Esophagus (tissue), 2 donors: ENCODE results near the gene VSIR. TPM values are rescaled to one million over a fixed set of nuclear protein-coding genes. Genes with fewer than 3 reads are reported as not detected.

Source experiments
- H3K27ac ChIP-seq, 2 donors: one replicate each; pipeline ENCODE4 v1.5.1; 2013; ENCODE audit warnings: low read depth in 2 of 2, mild to moderate bottlenecking in 2 of 2, inconsistent platforms in 1 of 2, low read length in 1 of 2, moderate library complexity in 1 of 2
- H3K27me3 ChIP-seq, 2 donors: one replicate each; pipeline ENCODE4 v1.6.1; 2013; ENCODE audit warnings: low read length in 2 of 2, control low read depth in 1 of 2, mild to moderate bottlenecking in 1 of 2; ENCODE audit not compliant: insufficient read depth in 2 of 2, control insufficient read depth in 1 of 2
- H3K36me3 ChIP-seq, 2 donors: one replicate each; pipeline ENCODE4 v1.6.1; 2013; ENCODE audit warnings: low read length in 1 of 2; ENCODE audit not compliant: control insufficient read depth in 2 of 2, insufficient read depth in 2 of 2
- H3K4me1 ChIP-seq, 2 donors: one replicate each; pipeline ENCODE4 v1.6.1; 2013; ENCODE audit warnings: low read length in 1 of 2; ENCODE audit not compliant: control insufficient read depth in 2 of 2, insufficient read depth in 2 of 2
- H3K4me3 ChIP-seq, 2 donors: one replicate each; pipeline ENCODE4 v1.5.1; 2013; ENCODE audit warnings: low read length in 2 of 2, mild to moderate bottlenecking in 2 of 2, low read depth in 1 of 2, moderate library complexity in 1 of 2
- H3K9me3 ChIP-seq, 2 donors: one replicate each; pipeline ENCODE4 v1.6.1; 2013; ENCODE audit warnings: mild to moderate bottlenecking in 2 of 2, low read depth in 1 of 2, low read length in 1 of 2, moderate library complexity in 1 of 2; ENCODE audit not compliant: control insufficient read depth in 2 of 2, insufficient read depth in 1 of 2
- WGBS, 2 donors: extraction: QIAGEN DNeasy Blood & Tissue Kit; methylation state at CpG; one replicate each; pipeline ENCODE4 v1.1.7; 2013; 5-methylcytosine and 5-hydroxymethylcytosine counted together
- polyA plus RNA-seq, 2 donors: library from polyadenylated mRNA; stranded (reverse); fragments of 200-250 nt; gene quantifications; one replicate each; pipeline ENCODE4 v1.2.3, GENCODE V29; 2013
- donor health status: healthy with polysubstance abuse.
- donor health status: Bipolar disorder and iron deficiency.

The VSIR gene
- polyA plus RNA-seq, 2 donors = 26.6 to 41.9 TPM

GRCh38 chr10:71807557-71808510, 34.5 kb upstream of the VSIR start:
- H3K9me3 ChIP-seq = peaks cover 0 to 3% of the 10 kb centered on the region in 2 donors
- no peak overlapping the region for H3K4me3 ChIP-seq
- no peak overlapping the region for H3K27ac ChIP-seq
- 91 to 92% methylated on average over 19 to 21 of the region's 21 CpGs for WGBS, 2 donors
- peaks cover 0 to 2% of the 10 kb centered on the region in 2 donors for H3K4me1 ChIP-seq
- no peaks in the 10 kb centered on the region for H3K27me3 ChIP-seq
- no peaks in the 10 kb centered on the region for H3K36me3 ChIP-seq

DNA sequence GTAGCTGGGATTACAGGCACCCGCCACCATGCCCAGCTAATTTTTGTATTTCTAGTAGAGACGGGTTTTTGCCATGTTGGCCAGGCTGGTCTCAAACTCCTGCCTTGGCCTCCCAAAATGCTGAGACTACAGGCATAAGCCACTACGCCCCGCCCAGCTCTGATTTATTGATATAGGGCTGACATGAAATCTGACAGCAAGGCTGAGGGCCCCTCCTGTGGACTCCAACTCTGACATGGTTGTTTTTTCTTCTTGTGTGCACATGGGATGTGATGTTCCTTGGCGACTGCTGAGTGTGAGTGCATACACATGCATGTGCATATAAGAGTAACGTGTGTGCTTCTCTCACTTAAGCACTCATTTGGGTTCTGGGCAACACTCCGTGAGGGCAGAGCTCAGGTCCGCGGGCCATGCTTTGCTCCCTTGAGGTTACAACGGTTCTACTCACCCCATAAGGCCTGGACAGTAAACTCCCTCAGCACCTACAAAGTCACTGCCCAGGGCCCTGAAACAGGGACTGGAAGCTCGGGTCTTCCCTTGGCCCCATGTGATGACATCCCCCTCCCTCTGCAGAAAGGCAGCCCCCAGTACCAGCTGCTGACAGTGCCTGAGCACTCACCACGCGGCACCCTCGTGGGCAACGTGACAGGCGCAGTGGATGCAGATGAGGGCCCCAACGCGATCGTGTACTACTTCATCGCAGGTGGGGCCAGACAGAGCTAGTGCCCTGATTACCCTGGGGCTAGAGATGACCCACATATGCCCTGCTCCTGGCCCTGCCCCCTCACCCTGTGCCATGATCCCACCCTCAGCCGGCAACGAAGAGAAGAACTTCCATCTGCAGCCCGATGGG, 33.6 kb upstream of the VSIR start:
- no peaks in the 10 kb centered on the region for H3K27me3 ChIP-seq
- WGBS, 2 donors = 88 to 91% methylated on average over 23 of the region's 23 CpGs
- H3K4me1 ChIP-seq = no peaks in the 10 kb centered on the region
- peaks cover 0 to 3% of the 10 kb centered on the region in 2 donors for H3K9me3 ChIP-seq
- no peaks in the 10 kb centered on the region for H3K36me3 ChIP-seq
- no peak overlapping the region for H3K4me3 ChIP-seq
- no peak overlapping the region for H3K27ac ChIP-seq

DNA sequence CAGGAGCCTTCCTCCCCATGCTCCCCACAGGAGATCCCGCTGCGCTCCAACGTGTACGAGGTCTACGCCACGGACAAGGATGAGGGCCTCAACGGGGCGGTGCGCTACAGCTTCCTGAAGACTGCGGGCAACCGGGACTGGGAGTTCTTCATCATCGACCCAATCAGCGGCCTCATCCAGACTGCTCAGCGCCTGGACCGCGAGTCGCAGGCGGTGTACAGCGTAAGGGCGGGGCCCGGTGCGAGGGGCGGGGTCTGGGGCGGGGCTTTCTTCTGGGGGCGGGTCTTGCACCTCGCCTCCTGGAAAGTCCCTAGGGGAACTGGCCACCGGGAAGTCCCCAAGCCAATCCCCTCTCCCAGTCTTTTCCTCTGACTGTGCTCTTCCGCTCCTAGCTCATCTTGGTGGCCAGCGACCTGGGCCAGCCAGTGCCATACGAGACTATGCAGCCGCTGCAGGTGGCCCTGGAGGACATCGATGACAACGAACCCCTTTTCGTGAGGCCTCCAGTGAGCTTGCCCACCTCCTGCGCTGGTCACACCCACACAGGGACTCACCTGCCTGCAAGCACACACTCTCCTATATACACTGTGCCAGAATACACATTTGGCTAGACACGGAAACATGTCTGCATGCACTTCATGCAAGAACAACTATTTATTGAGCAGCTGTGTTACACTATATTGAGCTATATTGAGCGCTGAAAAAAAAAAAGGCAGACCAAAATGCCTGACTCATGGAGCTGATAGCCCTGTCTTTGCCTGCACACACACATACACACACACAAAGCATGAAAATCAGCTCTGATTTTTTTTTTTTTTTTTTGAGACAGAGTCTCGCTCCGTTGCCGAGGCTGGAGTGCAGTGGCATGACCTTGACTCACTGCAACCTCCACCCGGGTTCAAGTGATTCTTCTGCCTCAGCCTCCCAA, 32.7 kb upstream of the VSIR start:
- 43 to 45% methylated on average over 41 of the region's 41 CpGs for WGBS, 2 donors
- peaks cover 0 to 3% of the 10 kb centered on the region in 2 donors for H3K9me3 ChIP-seq
- H3K27me3 ChIP-seq = no peaks in the 10 kb centered on the region
- H3K4me3 ChIP-seq = no peak overlapping the region
- no peak overlapping the region for H3K27ac ChIP-seq
- H3K4me1 ChIP-seq = no peaks in the 10 kb centered on the region
- no peaks in the 10 kb centered on the region for H3K36me3 ChIP-seq

- H3K27ac ChIP-seq = no peak overlapping the region
- H3K9me3 ChIP-seq = peaks cover 0 to 3% of the 10 kb centered on the region in 2 donors
- H3K27me3 ChIP-seq = no peaks in the 10 kb centered on the region
- no peak overlapping the region for H3K4me3 ChIP-seq
- no peaks in the 10 kb centered on the region for H3K36me3 ChIP-seq
- 43% methylated on average over 4 of the region's 4 CpGs for WGBS, 2 donors
- no peaks in the 10 kb centered on the region for H3K4me1 ChIP-seq
These were observed 30.8 kb upstream of the VSIR start for GRCh38 chr10:71804077-71804476.

DNA sequence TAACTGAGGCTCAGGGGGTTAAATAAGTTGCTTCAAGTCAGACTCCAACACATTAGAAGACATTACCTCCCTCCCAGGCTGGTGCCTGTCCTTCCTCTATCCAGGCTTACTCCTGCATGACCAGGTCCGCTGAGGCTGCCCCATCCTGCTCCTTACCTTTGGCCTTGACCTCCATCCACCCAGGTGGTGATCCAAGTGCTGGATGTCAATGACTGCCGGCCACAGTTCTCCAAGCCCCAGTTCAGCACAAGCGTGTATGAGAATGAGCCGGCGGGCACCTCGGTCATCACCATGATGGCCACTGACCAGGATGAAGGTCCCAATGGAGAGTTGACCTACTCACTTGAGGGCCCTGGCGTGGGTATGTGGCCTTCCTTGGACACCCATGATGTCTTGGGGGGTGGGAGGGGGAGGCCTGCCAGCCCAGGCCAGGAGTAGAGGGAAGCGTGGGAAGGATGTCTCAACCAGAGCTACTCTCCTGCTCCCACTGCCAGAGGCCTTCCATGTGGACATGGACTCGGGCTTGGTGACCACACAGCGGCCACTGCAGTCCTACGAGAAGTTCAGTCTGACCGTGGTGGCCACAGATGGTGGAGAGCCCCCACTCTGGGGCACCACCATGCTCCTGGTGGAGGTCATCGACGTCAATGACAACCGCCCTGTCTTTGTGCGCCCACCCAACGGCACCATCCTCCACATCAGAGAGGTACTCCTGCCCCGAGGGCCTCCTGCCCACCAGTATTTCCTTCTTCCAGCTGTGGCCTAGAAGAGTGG, 29.6 kb upstream of the VSIR start:
- no peak overlapping the region for H3K4me3 ChIP-seq

DNA sequence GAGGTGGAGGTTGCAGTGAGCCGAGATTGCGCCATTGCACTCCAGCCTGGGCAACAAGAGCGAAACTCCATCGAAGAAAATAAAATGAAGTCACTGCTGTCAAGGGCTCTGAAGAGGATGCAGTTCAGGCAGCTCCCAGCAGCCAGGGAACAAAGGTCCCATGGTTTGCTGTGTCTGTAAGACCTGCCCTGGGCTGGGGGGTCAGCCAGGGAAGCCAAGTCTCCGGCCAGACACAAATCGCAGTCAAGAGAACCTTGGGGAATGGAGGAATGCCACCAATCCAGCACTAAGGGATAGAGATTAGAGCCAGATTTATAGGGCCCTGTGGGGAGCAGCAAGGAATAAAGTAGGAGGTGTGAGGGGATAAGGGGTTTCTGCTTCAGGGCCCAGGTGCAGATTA, 28.9 kb upstream of the VSIR start:
- Histone ChIP-seq H3K27ac (no peak overlapping the region), H3K4me3 (no peak overlapping the region), H3K4me1 (peaks cover 0 to 2% of the 10 kb centered on the region in 2 donors), H3K27me3 (no peaks in the 10 kb centered on the region), H3K36me3 (no peaks in the 10 kb centered on the region), H3K9me3 (peaks cover 0 to 3% of the 10 kb centered on the region in 2 donors)
- WGBS, 2 donors = 89 to 94% methylated on average over 6 of the region's 6 CpGs

More for the DNA sequence above, 29.6 kb upstream of the VSIR start:
- no peak overlapping the region for H3K27ac ChIP-seq
- H3K27me3 ChIP-seq = no peaks in the 10 kb centered on the region
- H3K9me3 ChIP-seq = peaks cover 0 to 3% of the 10 kb centered on the region in 2 donors
- 88 to 92% methylated on average over 18 of the region's 18 CpGs for WGBS, 2 donors
- H3K4me1 ChIP-seq = no peaks in the 10 kb centered on the region
- H3K36me3 ChIP-seq = no peaks in the 10 kb centered on the region

DNA sequence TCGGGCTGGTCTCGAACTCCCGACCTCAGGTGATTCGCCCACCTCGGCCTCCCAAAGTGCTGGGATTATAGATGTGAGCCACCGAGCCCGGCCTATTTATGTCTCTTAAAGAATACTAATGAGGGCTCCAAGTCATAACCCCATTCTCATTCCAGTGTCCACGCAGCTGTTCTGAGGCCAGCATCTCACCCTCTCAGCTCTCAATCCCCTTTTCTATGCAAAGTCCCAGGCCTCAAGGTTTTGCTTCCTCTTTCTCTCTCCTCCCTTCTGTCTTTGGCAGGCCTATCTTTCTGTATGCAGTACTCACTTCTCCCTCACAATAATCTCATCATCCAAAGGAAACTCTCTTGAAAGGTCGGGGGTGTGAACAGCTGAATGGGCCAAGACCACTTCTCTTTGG, 28.0 kb upstream of the VSIR start:
- Histone ChIP-seq H3K9me3 (peaks cover 0 to 3% of the 10 kb centered on the region in 2 donors), H3K36me3 (no peaks in the 10 kb centered on the region), H3K27ac (no peak overlapping the region), H3K4me3 (no peak overlapping the region), H3K4me1 (peaks cover 0 to 2% of the 10 kb centered on the region in 2 donors), H3K27me3 (no peaks in the 10 kb centered on the region)
- 83 to 89% methylated on average over 9 of the region's 9 CpGs for WGBS, 2 donors

GRCh38 chr10:71799608-71800453, 26.5 kb upstream of the VSIR start:
- Histone ChIP-seq H3K27me3 (no peaks in the 10 kb centered on the region), H3K4me3 (no peak overlapping the region), H3K36me3 (no peaks in the 10 kb centered on the region), H3K4me1 (peaks cover 0 to 2% of the 10 kb centered on the region in 2 donors), H3K27ac (no peak overlapping the region), H3K9me3 (no peaks in the 10 kb centered on the region)
- WGBS, 2 donors = 74 to 76% methylated on average over 3 of the region's 3 CpGs
